ENCODE data around the gene LIMS2.

DNA sequence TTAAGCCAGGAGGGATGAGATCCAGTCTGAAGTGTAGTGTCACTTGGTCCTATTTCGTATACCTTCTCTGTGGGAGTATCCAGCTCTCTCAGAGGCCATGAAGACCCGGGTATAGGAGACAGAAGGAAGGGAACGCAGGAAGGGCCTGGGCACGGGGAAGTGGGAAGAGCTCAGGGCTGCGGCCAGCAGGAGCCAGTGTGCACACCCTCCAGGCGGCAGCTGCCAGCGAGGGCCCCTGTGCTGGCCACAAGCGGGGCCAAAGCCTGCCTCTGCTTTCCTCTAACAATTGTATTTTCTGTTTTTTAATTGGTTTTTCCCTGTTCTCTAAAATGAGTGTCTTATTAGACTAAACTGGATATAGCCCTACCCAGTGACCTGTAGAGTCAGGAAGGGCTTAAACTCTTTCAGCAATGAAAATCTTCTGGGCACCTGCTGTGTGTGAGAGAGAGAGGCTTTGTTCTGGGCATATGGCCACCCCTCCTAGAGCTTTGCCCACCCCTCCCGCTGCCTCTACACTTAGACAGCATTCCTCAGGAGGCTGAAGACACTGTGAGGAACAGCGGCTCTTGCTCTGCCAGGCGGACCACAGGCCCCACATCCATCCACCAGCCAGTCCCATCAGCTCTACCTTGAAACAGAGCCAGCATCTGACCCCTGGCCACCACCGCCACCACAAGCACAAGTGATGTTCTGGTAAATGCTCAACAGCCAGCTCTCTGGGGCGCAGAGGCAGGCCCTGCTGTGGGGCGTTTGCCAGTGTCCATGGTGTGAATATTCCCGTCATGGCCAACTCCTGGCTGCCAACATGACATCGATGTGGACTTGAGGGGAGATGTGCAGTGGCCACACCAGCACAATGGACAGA, 19.9 kb downstream of the LIMS2 start:
- TF ChIP-seq, protein P1, sequence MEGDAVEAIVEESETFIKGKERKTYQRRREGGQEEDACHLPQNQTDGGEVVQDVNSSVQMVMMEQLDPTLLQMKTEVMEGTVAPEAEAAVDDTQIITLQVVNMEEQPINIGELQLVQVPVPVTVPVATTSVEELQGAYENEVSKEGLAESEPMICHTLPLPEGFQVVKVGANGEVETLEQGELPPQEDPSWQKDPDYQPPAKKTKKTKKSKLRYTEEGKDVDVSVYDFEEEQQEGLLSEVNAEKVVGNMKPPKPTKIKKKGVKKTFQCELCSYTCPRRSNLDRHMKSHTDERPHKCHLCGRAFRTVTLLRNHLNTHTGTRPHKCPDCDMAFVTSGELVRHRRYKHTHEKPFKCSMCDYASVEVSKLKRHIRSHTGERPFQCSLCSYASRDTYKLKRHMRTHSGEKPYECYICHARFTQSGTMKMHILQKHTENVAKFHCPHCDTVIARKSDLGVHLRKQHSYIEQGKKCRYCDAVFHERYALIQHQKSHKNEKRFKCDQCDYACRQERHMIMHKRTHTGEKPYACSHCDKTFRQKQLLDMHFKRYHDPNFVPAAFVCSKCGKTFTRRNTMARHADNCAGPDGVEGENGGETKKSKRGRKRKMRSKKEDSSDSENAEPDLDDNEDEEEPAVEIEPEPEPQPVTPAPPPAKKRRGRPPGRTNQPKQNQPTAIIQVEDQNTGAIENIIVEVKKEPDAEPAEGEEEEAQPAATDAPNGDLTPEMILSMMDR (IDR thresholded peaks at IDR 0.05; ENCODE audit: extremely low read depth in 1 of 2, insufficient read depth in 1 of 2, low read depth in 1 of 2, low read length in 2 of 2), result no peak
- TF ChIP-seq POLR2A (IDR thresholded peaks at IDR 0.05; ENCODE audit: low read depth, low read length) (no peak), EZH2 (IDR thresholded peaks at IDR 0.05; ENCODE audit: borderline replicate concordance, low read depth, low read length, severe bottlenecking) (no peak), MAX (IDR thresholded peaks at IDR 0.05; ENCODE audit: insufficient read depth, insufficient read length) (no peak), JUN (IDR thresholded peaks at IDR 0.05; ENCODE audit: borderline replicate concordance, insufficient read depth, insufficient read length, low read depth) (no peak), MYC (IDR thresholded peaks at IDR 0.05; ENCODE audit: low read depth, low read length) (no peak)
